H1 (cell line): ENCODE measurements around the gene CNGB1. TPM values are rescaled to one million over a fixed set of nuclear protein-coding genes. Genes with fewer than 3 reads are reported as not detected.

Source experiments
- CTCF ChIA-PET: fragments of 300-600 bp; sonication (Branson Sonifier 250); formaldehyde crosslinking; loops from one replicate; lab custom pipeline; 2021; ENCODE audit not compliant: partially characterized antibody; lab: Charles Lee
- POLR2A ChIA-PET: fragments of 300-600 bp; sonication (Branson Sonifier 250); formaldehyde crosslinking; loops from one replicate; lab custom pipeline; 2021; ENCODE audit warnings: inconsistent platforms; ENCODE audit not compliant: partially characterized antibody; lab: Charles Lee
- DNase-seq, 2 experiments: peaks; one replicate each; pipeline versions ENCODE4 v3.0.0 to v3.0.0-alpha.2; 2010 to 2022; ENCODE audit warnings: low spot score in 2 of 2, low read depth in 1 of 2, mixed read lengths in 1 of 2
- FAIRE-seq: peaks from 2 replicates; lab custom pipeline; 2011; peaks lifted over from hg19 to GRCh38; lab: Jason Lieb, UNC
- H2AFZ ChIP-seq: 2 replicates; pipeline ENCODE4 v1.8.1; 2012; ENCODE audit warnings: low read length, inconsistent platforms
- H2AK5ac ChIP-seq: 2 replicates; pipeline ENCODE4 v1.6.1; 2013; ENCODE audit warnings: low read depth, low read length
- H2BK120ac ChIP-seq: replicated peaks from 2 replicates; pipeline ENCODE3; 2013; ENCODE audit warnings: low read depth, low read length, inconsistent platforms
- H2BK12ac ChIP-seq: 2 replicates; pipeline ENCODE4 v1.6.1; 2013; ENCODE audit warnings: low read depth, low read length
- H2BK15ac ChIP-seq: 2 replicates; pipeline ENCODE4 v1.6.1; 2013; ENCODE audit warnings: low read length
- H2BK20ac ChIP-seq: 2 replicates; pipeline ENCODE4 v1.6.1; 2013; ENCODE audit warnings: low read length
- H2BK5ac ChIP-seq: 2 replicates; pipeline ENCODE4 v1.6.1; 2013; ENCODE audit warnings: low read depth, low read length
- H3K14ac ChIP-seq: 2 replicates; pipeline ENCODE4 v1.6.1; 2013; ENCODE audit warnings: inconsistent platforms; ENCODE audit not compliant: insufficient read length
- H3K18ac ChIP-seq: 2 replicates; pipeline ENCODE4 v1.6.1; 2013; ENCODE audit warnings: low read length; ENCODE audit errors: extremely low read depth
- H3K23ac ChIP-seq: 2 replicates; pipeline ENCODE4 v1.6.1; 2013; ENCODE audit warnings: inconsistent platforms; ENCODE audit not compliant: insufficient read length
- H3K23me2 ChIP-seq: 2 replicates; pipeline ENCODE4 v1.6.1; 2013; ENCODE audit warnings: low read depth, low read length
- H3K27ac ChIP-seq: 2 replicates; pipeline ENCODE4 v1.6.1; 2011; ENCODE audit warnings: low read depth, low read length, inconsistent platforms
- H3K27me3 ChIP-seq, 4 experiments: replicated peaks in 1 of 4; 1 replicate in 1 of 4; 2 replicates in 3 of 4; pipeline versions ENCODE4 v1.6.1 to v1.8.1; 2011 to 2013; ENCODE audit warnings: low read length in 3 of 4, mild to moderate bottlenecking in 3 of 4, inconsistent platforms in 2 of 4, mixed read lengths in 2 of 4, moderate library complexity in 1 of 4; ENCODE audit not compliant: control insufficient read depth in 3 of 4, insufficient read depth in 3 of 4; ENCODE audit errors: extremely low read depth in 1 of 4
- H3K36me3 ChIP-seq, 4 experiments: 2 replicates each; pipeline versions ENCODE4 v1.6.1 to v1.8.1; 2011 to 2013; ENCODE audit warnings: mild to moderate bottlenecking in 4 of 4, low read length in 3 of 4, moderate library complexity in 2 of 4, control low read depth in 1 of 4, inconsistent platforms in 1 of 4; ENCODE audit not compliant: insufficient read depth in 4 of 4, control insufficient read depth in 2 of 4
- H3K4ac ChIP-seq: replicated peaks from 2 replicates; pipeline ENCODE3; 2013; ENCODE audit warnings: low read length, low read depth, mixed read lengths, inconsistent platforms; ENCODE audit not compliant: insufficient read length
- H3K4me1 ChIP-seq, 4 experiments: replicated peaks in 1 of 4; 1 replicate in 1 of 4; 2 replicates in 3 of 4; pipeline versions ENCODE4 v1.6.1 to v1.8.1; 2011 to 2013; ENCODE audit warnings: low read length in 3 of 4, inconsistent platforms in 2 of 4, mixed read lengths in 1 of 4; ENCODE audit not compliant: insufficient read depth in 4 of 4, control insufficient read depth in 3 of 4
- H3K4me2 ChIP-seq, 2 experiments: 2 replicates each; pipeline versions ENCODE4 v1.6.1 to v1.8.1; 2011 to 2013; ENCODE audit warnings: low read depth in 2 of 2, low read length in 2 of 2, control low read depth in 1 of 2, inconsistent platforms in 1 of 2, mild to moderate bottlenecking in 1 of 2; ENCODE audit not compliant: insufficient read depth in 1 of 2
- H3K4me3 ChIP-seq, 4 experiments: fragments of 200-600, 300-600 bp in 1 of 4; sonication (generic), shearing (Covaris generic), sonication (Bioruptor Twin) in 1 of 4; 2 replicates each; pipeline versions ENCODE4 v1.5.1 to v1.8.1; 2011 to 2016; ENCODE audit warnings: low read length in 4 of 4, low read depth in 3 of 4, control low read depth in 2 of 4, inconsistent platforms in 2 of 4, mild to moderate bottlenecking in 2 of 4, mixed read lengths in 1 of 4, moderate library complexity in 1 of 4; ENCODE audit not compliant: insufficient read depth in 2 of 4; ENCODE audit errors: extremely low read depth in 1 of 4
- H3K56ac ChIP-seq: replicated peaks from 2 replicates; pipeline ENCODE3; 2013; ENCODE audit warnings: low read depth, mild to moderate bottlenecking, mixed read lengths, low read length, inconsistent platforms; ENCODE audit not compliant: insufficient read length
- H3K79me1 ChIP-seq: 2 replicates; pipeline ENCODE4 v1.6.1; 2013; ENCODE audit warnings: low read depth, low read length, control low read depth
- H3K79me2 ChIP-seq, 2 experiments: 2 replicates each; pipeline versions ENCODE4 v1.6.1 to v1.8.1; 2012 to 2013; ENCODE audit warnings: low read length in 2 of 2, mild to moderate bottlenecking in 2 of 2, inconsistent platforms in 1 of 2; ENCODE audit not compliant: insufficient read depth in 2 of 2, control insufficient read depth in 1 of 2
- H3K9ac ChIP-seq, 4 experiments: replicated peaks in 1 of 4; 1 replicate in 1 of 4; 2 replicates in 3 of 4; pipeline versions ENCODE4 v1.6.1 to v1.8.1; 2011 to 2013; ENCODE audit warnings: low read depth in 3 of 4, low read length in 3 of 4, control low read depth in 2 of 4, mild to moderate bottlenecking in 2 of 4, moderate library complexity in 2 of 4, inconsistent platforms in 1 of 4; ENCODE audit errors: extremely low read depth in 1 of 4
- H3K9me3 ChIP-seq, 2 experiments: 2 replicates each; pipeline versions ENCODE4 v1.6.1 to v1.8.1; 2012 to 2013; ENCODE audit warnings: mild to moderate bottlenecking in 2 of 2, moderate library complexity in 2 of 2, control low read depth in 1 of 2, inconsistent platforms in 1 of 2, low read depth in 1 of 2, low read length in 1 of 2, mixed read lengths in 1 of 2; ENCODE audit not compliant: insufficient read depth in 2 of 2
- H4K20me1 ChIP-seq, 2 experiments: replicated peaks in 1 of 2; 2 replicates each; pipeline versions ENCODE3 to v1.8.1; 2011 to 2013; ENCODE audit warnings: inconsistent platforms in 2 of 2, low read length in 2 of 2, mild to moderate bottlenecking in 1 of 2; ENCODE audit not compliant: insufficient read depth in 2 of 2, control insufficient read depth in 1 of 2
- H4K5ac ChIP-seq: 2 replicates; pipeline ENCODE4 v1.6.1; 2013; ENCODE audit warnings: low read length, low read depth, mixed read lengths, inconsistent platforms; ENCODE audit not compliant: insufficient read length
- H4K8ac ChIP-seq: 2 replicates; pipeline ENCODE4 v1.8.0; 2013; ENCODE audit warnings: mild to moderate bottlenecking, moderate library complexity, low read length, inconsistent platforms; ENCODE audit not compliant: insufficient read depth; ENCODE audit errors: extremely low read depth
- H4K91ac ChIP-seq: replicated peaks from 2 replicates; pipeline ENCODE3; 2013; ENCODE audit warnings: low read length, mixed read lengths, inconsistent platforms; ENCODE audit not compliant: insufficient read length
- HDAC6 ChIP-seq: IDR thresholded peaks from one replicate; pipeline ENCODE4 v1.7.1; 2012; ENCODE audit warnings: low read depth, mild to moderate bottlenecking, inconsistent platforms, low read length, moderate library complexity
- POLR2AphosphoS5 ChIP-seq: IDR thresholded peaks from 2 replicates; pipeline ENCODE4 v1.6.1; 2011; ENCODE audit warnings: low read depth, low read length
- SAP30 ChIP-seq: fragments of 300-600 bp; sonication (generic); IDR thresholded peaks from 2 replicates; pipeline ENCODE4 v1.7.1; 2012; ENCODE audit warnings: low read length, moderate library complexity, mild to moderate bottlenecking, inconsistent platforms; ENCODE audit not compliant: insufficient read depth, insufficient replicate concordance
- WGBS, 2 experiments: shearing (Covaris generic) in 1 of 2; methylation state at CpG; one replicate each; pipeline versions ENCODE4 v1.1.6 to v1.1.7; 2013 to 2015; ENCODE audit warnings: low lambda C conversion rate in 2 of 2, mixed read lengths in 2 of 2, inconsistent platforms in 1 of 2, low coverage in 1 of 2, missing lambda C conversion rate in 1 of 2; ENCODE audit not compliant: insufficient replicate concordance in 2 of 2, insufficient coverage in 1 of 2, insufficient read length in 1 of 2; ENCODE audit errors: extremely low coverage in 1 of 2, missing lambda C conversion rate in 1 of 2; 5-methylcytosine and 5-hydroxymethylcytosine counted together
- polyA plus RNA-seq, 7 experiments: library from polyadenylated mRNA; depleted of rRNA in 3 of 7; stranded (reverse) in 5 of 7; unstranded in 2 of 7; fragments of >200 nt in 5 of 7; fragments of 200-250 nt in 2 of 7; gene quantifications; 1 replicate in 5 of 7; 2 replicates in 1 of 7; 4 replicates in 1 of 7; pipeline versions ENCODE4 v1.2.1 to v1.2.3, GENCODE V29; 2011 to 2013; ENCODE audit warnings: missing spikeins in 2 of 7, mixed read lengths in 2 of 7
- total RNA-seq: library from RNA; stranded (reverse); fragmentation: NEBNext Ultra II Directional; extraction: Animal tissue kit (Norgen Biotek cat#: 25700); gene quantifications from 2 replicates; pipeline ENCODE4 v1.2.1, GENCODE V29; 2021
- TF ChIP-seq, protein P1 (sequence below), 3 experiments: IDR thresholded peaks; 1 replicate in 2 of 3; 2 replicates in 1 of 3; pipeline versions ENCODE4 v1.5.1 to v1.6.1; 2011; ENCODE audit warnings: low read length in 3 of 3, mild to moderate bottlenecking in 3 of 3, inconsistent platforms in 2 of 3, low read depth in 1 of 3, moderate library complexity in 1 of 3; ENCODE audit not compliant: insufficient read depth in 1 of 3; ENCODE audit errors: control extremely low read depth in 1 of 3

Gene CNGB1
- total and polyA plus RNA-seq, 2 of the 8 experiments (the other 6 are each of a cell fraction or from before 2014, with no cell fraction given): not detected

DNA sequence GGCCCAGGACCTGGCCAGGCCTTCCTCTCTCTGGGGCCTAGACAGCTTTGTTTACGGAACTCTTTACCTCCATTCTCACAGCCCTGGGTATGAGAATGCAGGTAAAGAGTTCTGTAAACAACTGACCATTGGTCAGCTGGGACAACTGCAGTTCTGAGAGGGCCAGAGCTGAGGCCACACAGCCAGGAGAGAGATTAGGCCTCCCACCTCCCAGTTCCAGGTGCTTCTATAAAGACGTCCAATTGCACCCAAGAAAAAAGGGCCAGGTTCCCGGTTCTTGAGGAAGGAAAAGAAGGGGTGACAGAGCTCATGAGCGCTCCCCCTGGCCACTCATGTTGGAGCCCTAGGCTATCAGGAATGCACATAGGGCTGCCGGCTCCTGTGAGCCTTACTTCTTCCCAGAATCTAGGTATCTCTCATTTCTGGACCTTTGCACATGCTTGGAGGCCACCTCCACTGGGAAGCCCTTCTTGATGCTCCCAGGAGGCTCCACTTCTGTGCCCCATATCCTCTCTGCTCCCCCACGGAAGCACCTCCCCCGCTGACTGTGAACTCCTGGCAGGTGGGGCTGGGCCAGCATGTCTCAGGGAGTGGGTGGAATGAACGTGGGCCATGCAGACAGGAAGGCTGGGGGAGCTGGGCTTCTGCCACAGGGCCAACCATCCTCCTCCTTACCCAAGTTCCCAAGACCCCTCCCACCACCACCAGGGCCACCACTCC is 13.1 kb downstream of the CNGB1 start:
- DNase-seq (no peak), FAIRE-seq (no peak)
- Histone ChIP-seq H4K20me1 (no peaks in the 10 kb centered on the region), H3K27ac (no peak overlapping the region), H3K36me3 (no peaks in the 10 kb centered on the region), H2BK5ac (no peak overlapping the region), H3K27me3 (no peaks in the 10 kb centered on the region), H2BK20ac (no peak overlapping the region), H2AK5ac (no peak overlapping the region), H4K5ac (no peak overlapping the region), H4K91ac (no peak overlapping the region), H3K79me1 (no peaks in the 10 kb centered on the region), H4K8ac (no peak overlapping the region; the same call in 1 of the 2 replicates), H2BK15ac (peak overlapping the region; percentile 84; the same call in 1 of the 2 replicates), H2BK12ac (peak overlapping the region; percentile 55; the same call in 1 of the 2 replicates), H3K4ac (no peak overlapping the region), H3K56ac (no peak overlapping the region), H3K4me3 (no peak overlapping the region), H3K79me2 (no peaks in the 10 kb centered on the region), H3K23me2 (no peaks in the 10 kb centered on the region), H3K23ac (no peak overlapping the region), H3K4me2 (no peak overlapping the region), H3K9ac (no peak overlapping the region), H3K4me1 (peaks cover 0 to 10% (median 5%) of the 10 kb centered on the region in 4 experiments; a peak in 6 of 7 replicates), H2AFZ (no peak overlapping the region), H2BK120ac (no peak overlapping the region), H3K18ac (no peak overlapping the region), H3K9me3 (no peaks in the 10 kb centered on the region), H3K14ac (no peak overlapping the region)
- no peak for TF ChIP-seq POLR2AphosphoS5
- no peak for TF ChIP-seq SAP30
- TF ChIP-seq, protein P1, sequence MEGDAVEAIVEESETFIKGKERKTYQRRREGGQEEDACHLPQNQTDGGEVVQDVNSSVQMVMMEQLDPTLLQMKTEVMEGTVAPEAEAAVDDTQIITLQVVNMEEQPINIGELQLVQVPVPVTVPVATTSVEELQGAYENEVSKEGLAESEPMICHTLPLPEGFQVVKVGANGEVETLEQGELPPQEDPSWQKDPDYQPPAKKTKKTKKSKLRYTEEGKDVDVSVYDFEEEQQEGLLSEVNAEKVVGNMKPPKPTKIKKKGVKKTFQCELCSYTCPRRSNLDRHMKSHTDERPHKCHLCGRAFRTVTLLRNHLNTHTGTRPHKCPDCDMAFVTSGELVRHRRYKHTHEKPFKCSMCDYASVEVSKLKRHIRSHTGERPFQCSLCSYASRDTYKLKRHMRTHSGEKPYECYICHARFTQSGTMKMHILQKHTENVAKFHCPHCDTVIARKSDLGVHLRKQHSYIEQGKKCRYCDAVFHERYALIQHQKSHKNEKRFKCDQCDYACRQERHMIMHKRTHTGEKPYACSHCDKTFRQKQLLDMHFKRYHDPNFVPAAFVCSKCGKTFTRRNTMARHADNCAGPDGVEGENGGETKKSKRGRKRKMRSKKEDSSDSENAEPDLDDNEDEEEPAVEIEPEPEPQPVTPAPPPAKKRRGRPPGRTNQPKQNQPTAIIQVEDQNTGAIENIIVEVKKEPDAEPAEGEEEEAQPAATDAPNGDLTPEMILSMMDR (IDR thresholded peaks at IDR 0.05; ENCODE audit: control extremely low read depth in 1 of 3, insufficient read depth in 1 of 3, low read depth in 1 of 3, low read length in 3 of 3): peak in 2 of 3 experiments; percentile 16 to 24; a peak in 3 of 4 replicates
- no peak for TF ChIP-seq HDAC6
- CTCF ChIA-PET: interaction anchor here (0.6 to 5.6 kb wide), 15 partner anchors 9 to 381 kb away, joined by 3 to 40 read pairs (median 4); a partner anchor contains a TSS
- 79% methylated on average over 8 of the region's 8 CpGs; no CpG with 5 or more reads in 1 of the 2 experiments for WGBS, 2 experiments
- POLR2A ChIA-PET: interaction anchor here (0.6 to 0.9 kb wide), 2 partner anchors 221 to 267 kb away, joined by 3 read pairs; no protein-coding TSS in a partner anchor
